HG02759 (cell line): ENCODE data around the gene G0S2.
A peak's percentile ranks its signal among the peaks of the same experiment; 100 is the strongest.
"Not testable (repeated sequence)": the region's sequence is repeated elsewhere in the genome, so short reads cannot be mapped to it uniquely, and the experiment has no call there.

Experiments used
- ATAC-seq: cut with Tn5 transposase; IDR thresholded peaks from one replicate; pipeline ENCODE4 v1.9.1; 2021; ENCODE audit warnings: mild to moderate bottlenecking, moderate library complexity; ENCODE audit not compliant: unreplicated experiment

Gene G0S2

GRCh38 chr1:209675565-209676154, 448 bp downstream of the G0S2 start:
- no peak for ATAC-seq

- ATAC-seq = no peak
Measured at GRCh38 chr1:209678981-209679539, 3.8 kb downstream of the G0S2 start.

- peak; percentile 55 for ATAC-seq
Measured at GRCh38 chr1:209685821-209686220, 10.6 kb downstream of the G0S2 start.

GRCh38 chr1:209686322-209686721, 11.1 kb downstream of the G0S2 start:
- no peak for ATAC-seq

GRCh38 chr1:209688746-209689234, 13.6 kb downstream of the G0S2 start:
- ATAC-seq = no peak

GRCh38 chr1:209689477-209689876, 14.3 kb downstream of the G0S2 start:
- no peak for ATAC-seq

GRCh38 chr1:209691237-209691636, 16.0 kb downstream of the G0S2 start:
- no peak for ATAC-seq

- no peak for ATAC-seq
Measured at GRCh38 chr1:209692296-209692695, 17.1 kb downstream of the G0S2 start.

GRCh38 chr1:209692745-209693504, 17.7 kb downstream of the G0S2 start:
- ATAC-seq = peak; percentile 67

- ATAC-seq = no peak
Measured at GRCh38 chr1:209696673-209697072, 21.5 kb downstream of the G0S2 start.

GRCh38 chr1:209697126-209697525, 21.9 kb downstream of the G0S2 start:
- ATAC-seq = no peak

GRCh38 chr1:209700686-209701085, 25.5 kb downstream of the G0S2 start:
- not testable (repeated sequence) for ATAC-seq

- ATAC-seq = no peak
Measured at GRCh38 chr1:209702832-209703231, 27.6 kb downstream of the G0S2 start.

- peak; percentile 60 for ATAC-seq
Measured at GRCh38 chr1:209703834-209704504, 28.8 kb downstream of the G0S2 start.

GRCh38 chr1:209704584-209704983, 29.4 kb downstream of the G0S2 start, which contains the start of gene HSD11B1:
HSD11B1 (plus strand) TSS chr1:209704846; CDS start chr1:209704943, 97 bp downstream.
- no peak for ATAC-seq

- no peak for ATAC-seq
Measured at GRCh38 chr1:209705033-209705598, 29.9 kb downstream of the G0S2 start.

GRCh38 chr1:209706622-209707021, 31.4 kb downstream of the G0S2 start:
- no peak for ATAC-seq

- ATAC-seq = no peak
Measured at GRCh38 chr1:209707308-209707707, 32.1 kb downstream of the G0S2 start.

- no peak for ATAC-seq
Measured at GRCh38 chr1:209708297-209708696, 33.1 kb downstream of the G0S2 start.

GRCh38 chr1:209710093-209710492, 34.9 kb downstream of the G0S2 start:
- ATAC-seq = no peak

- ATAC-seq = no peak
Measured at GRCh38 chr1:209710847-209711246, 35.6 kb downstream of the G0S2 start.
